Measurements from ENCODE around the gene HOXC4. TPM values are rescaled to one million over a fixed set of nuclear protein-coding genes. Genes with fewer than 3 reads are reported as not detected.

Gene HOXC4
- polyA plus RNA-seq, 1 experiment, result not detected

- CTCF ChIA-PET, result interaction anchor here (0.8 to 2.0 kb wide), 3 partner anchors 178 to 191 kb away, joined by 3 to 6 read pairs (median 3); no protein-coding TSS in a partner anchor
- Histone ChIP-seq H3K27ac (ENCODE audit: low read depth, low read length) (no peak overlapping the region), H3K9me3 (ENCODE audit: control insufficient read depth, insufficient read depth, low read length) (peaks cover 9% of the 10 kb centered on the region; the same call in 1 of the 2 replicates), H3K27me3 (ENCODE audit: control insufficient read depth, insufficient read depth, low read length) (peaks cover 96% of the 10 kb centered on the region), H3K4me3 (ENCODE audit: low read depth, low read length) (no peak overlapping the region)
- no peak for TF ChIP-seq CTCF (IDR thresholded peaks at IDR 0.05; ENCODE audit: low read depth, low read length)
- POLR2A ChIA-PET, result no interaction called here
- DNase-seq (ENCODE audit: low read depth, low spot score), result no peak
These were observed 30.4 kb upstream of the HOXC4 start for GRCh38 chr12:54022960-54023884.

GRCh38 chr12:54024127-54024526 is 29.5 kb upstream of the HOXC4 start:
- POLR2A ChIA-PET, result no interaction called here
- no peak overlapping the region for H3K27ac ChIP-seq (ENCODE audit: low read depth, low read length)
- H3K9me3 ChIP-seq (ENCODE audit: control insufficient read depth, insufficient read depth, low read length), result peaks cover 4% of the 10 kb centered on the region; the same call in 1 of the 2 replicates
- DNase-seq (ENCODE audit: low read depth, low spot score), result no peak
- H3K4me3 ChIP-seq (ENCODE audit: low read depth, low read length), result no peak overlapping the region
- no peak for TF ChIP-seq CTCF (IDR thresholded peaks at IDR 0.05; ENCODE audit: low read depth, low read length)
- CTCF ChIA-PET, result interaction anchor here (0.8 to 2.0 kb wide), 3 partner anchors 177 to 190 kb away, joined by 3 to 6 read pairs (median 3); no protein-coding TSS in a partner anchor
- peaks cover 97% of the 10 kb centered on the region for H3K27me3 ChIP-seq (ENCODE audit: control insufficient read depth, insufficient read depth, low read length)

GRCh38 chr12:54024581-54025305 is 28.9 kb upstream of the HOXC4 start:
- Histone ChIP-seq H3K27me3 (ENCODE audit: control insufficient read depth, insufficient read depth, low read length) (peaks cover 96% of the 10 kb centered on the region), H3K4me3 (ENCODE audit: low read depth, low read length) (no peak overlapping the region), H3K27ac (ENCODE audit: low read depth, low read length) (no peak overlapping the region), H3K9me3 (ENCODE audit: control insufficient read depth, insufficient read depth, low read length) (no peaks in the 10 kb centered on the region; the same call in 1 of the 2 replicates)
- ChIA-PET CTCF (interaction anchor here (0.5 to 2.0 kb wide), 2 partner anchors 177 to 178 kb away, joined by 4 to 6 read pairs; no protein-coding TSS in a partner anchor), POLR2A (no interaction called here)
- no peak for TF ChIP-seq CTCF (IDR thresholded peaks at IDR 0.05; ENCODE audit: low read depth, low read length)
- DNase-seq (ENCODE audit: low read depth, low spot score), result no peak

GRCh38 chr12:54025499-54026405 is 27.9 kb upstream of the HOXC4 start:
- TF ChIP-seq CTCF (IDR thresholded peaks at IDR 0.05; ENCODE audit: low read depth, low read length), result no peak
- ChIA-PET POLR2A (no interaction called here), CTCF (interaction anchor here (0.6 to 1.1 kb wide), 2 partner anchors 175 to 183 kb away, joined by 3 read pairs; no protein-coding TSS in a partner anchor)
- no peak for DNase-seq (ENCODE audit: low read depth, low spot score)
- H3K4me3 ChIP-seq (ENCODE audit: low read depth, low read length), result no peak overlapping the region
- H3K27me3 ChIP-seq (ENCODE audit: control insufficient read depth, insufficient read depth, low read length), result peaks cover 93% of the 10 kb centered on the region
- H3K9me3 ChIP-seq (ENCODE audit: control insufficient read depth, insufficient read depth, low read length), result no peaks in the 10 kb centered on the region; the same call in 1 of the 2 replicates
- no peak overlapping the region for H3K27ac ChIP-seq (ENCODE audit: low read depth, low read length)
